HG03571 (cell line): Measurements from ENCODE around the gene VEGFB.

ENCODE experiments used
- ATAC-seq: cut with Tn5 transposase; IDR thresholded peaks from one replicate; pipeline ENCODE4 v1.9.1; 2021; ENCODE audit not compliant: unreplicated experiment

Gene VEGFB

DNA sequence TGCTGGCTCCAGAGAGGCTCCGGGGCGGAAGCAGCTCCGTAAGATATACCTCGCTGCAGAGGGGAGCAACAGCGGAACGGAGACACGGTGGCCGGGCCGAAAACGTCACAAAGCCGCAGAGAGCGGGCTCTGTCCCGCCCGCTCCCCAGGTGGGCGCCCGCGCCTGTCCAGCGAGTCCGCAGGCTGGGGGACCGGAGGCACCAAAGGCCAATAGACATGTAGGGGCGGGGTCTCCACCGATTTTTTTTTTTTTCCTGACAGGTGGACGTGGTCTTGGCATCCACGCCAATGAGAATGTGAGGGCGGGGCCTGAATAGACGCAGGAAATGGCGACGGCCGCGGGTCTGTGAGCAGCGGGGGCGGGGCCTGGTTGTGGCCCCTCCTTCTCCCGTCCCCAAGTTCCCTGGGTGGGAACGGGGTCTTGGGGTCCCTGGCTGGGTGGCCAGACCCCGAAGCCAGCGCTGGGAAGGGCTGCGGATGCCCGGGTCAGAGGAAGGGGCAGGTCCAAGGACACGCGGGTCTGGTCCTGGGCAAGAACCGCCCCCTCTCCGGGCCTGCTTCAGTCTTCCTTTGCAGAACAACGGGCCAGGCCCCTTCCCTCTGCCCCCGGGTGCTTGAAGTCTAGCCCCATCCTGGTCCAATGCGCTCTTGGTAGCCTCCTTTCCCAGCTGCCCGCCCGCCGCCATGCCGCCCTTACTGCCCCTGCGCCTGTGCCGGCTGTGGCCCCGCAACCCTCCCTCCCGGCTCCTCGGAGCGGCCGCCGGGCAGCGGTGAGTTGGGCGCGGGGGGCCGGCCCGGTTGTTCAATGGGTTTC, 4.0 kb upstream of the VEGFB start, which contains the start of gene DNAJC4:
TSS of gene DNAJC4 (plus strand) at position 378 of the 814 bp plus-strand sequence. CDS start at position 685, 307 bp downstream.
- ATAC-seq, result peak; percentile 43

DNA sequence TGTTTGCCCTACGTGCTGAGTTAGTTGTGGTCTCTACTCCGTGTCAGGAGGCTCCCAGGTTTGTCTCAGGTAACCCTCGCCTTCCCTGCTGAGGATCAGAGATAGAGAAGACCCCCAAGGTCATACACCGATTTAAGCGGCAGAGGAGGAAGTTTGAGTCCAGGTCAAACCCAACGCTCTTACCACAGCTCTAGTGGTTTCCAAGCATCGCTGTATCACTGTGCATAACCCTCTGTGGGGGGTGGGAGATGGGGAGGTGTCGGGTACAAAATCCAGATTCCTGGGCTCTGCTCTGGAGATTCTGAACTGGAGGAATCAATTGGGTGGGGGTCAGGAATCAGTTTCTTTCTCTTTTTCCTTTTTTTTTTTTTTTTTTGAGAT, 3.4 kb upstream of the VEGFB start:
- ATAC-seq, result no peak

DNA sequence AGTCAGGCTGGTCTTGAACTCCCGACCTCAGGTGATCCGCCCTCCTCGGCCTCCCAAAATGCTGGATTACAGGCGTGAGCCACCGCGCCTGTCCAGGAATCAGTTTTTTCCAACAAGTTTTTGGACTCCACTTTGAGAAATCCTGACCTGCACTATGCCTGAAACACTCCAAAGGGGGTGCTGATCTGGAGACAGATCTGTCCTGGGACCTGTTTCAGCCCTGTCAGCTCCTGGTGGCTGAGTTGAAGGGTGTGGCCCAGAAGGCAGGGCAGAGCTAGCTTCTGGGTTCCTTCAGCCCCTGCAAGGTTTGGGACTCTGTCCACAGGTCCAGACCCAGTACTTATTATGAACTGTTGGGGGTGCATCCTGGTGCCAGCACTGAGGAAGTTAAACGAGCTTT, 2.8 kb upstream of the VEGFB start:
- ATAC-seq, result no peak

DNA sequence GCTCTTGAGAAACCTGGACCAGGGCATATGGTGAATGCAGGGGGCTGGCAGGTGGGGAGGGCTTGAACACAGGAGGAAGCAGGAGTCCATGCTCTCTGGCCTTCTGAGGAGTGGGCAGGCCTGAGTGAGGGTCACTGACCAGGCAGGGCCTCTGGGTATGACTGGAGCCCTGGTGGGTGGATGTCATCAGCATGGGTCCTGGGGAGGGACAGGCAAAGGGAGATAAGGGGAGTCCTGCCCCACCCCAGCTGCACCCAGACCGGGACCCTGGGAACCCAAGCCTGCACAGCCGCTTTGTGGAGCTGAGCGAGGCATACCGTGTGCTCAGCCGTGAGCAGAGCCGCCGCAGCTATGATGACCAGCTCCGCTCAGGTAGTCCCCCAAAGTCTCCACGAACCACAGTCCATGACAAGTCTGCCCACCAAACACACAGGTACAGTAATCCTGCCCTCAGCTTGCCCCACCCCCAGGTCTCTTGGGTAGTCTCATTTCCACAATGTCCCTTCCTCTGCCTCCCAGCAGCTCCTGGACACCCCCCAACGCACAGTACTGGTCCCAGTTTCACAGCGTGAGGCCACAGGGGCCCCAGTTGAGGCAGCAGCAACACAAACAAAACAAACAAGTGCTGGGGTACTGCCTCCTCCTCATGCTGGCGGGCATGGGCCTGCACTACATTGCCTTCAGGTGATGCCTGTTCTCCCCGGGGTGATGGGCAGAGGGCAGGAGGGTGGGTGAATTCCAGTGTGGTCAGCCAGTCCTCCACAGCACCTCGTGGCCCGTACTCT, 2.0 kb upstream of the VEGFB start:
- ATAC-seq, result no peak

DNA sequence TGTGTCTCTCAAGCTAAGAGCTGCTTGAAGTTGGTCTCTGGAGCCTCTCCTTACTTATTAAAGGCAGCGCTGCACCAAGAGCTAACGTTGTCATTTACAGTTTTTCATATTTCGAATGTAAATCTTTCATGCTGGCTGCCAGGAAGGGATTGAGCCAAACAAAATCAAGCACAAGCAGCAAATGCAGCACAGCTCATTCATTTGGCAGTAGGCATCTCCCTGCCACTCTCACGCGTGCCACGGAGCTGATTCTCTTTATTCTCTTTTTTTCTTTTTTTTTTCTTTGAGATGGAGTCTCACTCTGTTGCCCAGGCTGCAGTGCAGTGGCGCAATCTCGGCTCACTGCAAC, 1.4 kb upstream of the VEGFB start:
- no peak for ATAC-seq

DNA sequence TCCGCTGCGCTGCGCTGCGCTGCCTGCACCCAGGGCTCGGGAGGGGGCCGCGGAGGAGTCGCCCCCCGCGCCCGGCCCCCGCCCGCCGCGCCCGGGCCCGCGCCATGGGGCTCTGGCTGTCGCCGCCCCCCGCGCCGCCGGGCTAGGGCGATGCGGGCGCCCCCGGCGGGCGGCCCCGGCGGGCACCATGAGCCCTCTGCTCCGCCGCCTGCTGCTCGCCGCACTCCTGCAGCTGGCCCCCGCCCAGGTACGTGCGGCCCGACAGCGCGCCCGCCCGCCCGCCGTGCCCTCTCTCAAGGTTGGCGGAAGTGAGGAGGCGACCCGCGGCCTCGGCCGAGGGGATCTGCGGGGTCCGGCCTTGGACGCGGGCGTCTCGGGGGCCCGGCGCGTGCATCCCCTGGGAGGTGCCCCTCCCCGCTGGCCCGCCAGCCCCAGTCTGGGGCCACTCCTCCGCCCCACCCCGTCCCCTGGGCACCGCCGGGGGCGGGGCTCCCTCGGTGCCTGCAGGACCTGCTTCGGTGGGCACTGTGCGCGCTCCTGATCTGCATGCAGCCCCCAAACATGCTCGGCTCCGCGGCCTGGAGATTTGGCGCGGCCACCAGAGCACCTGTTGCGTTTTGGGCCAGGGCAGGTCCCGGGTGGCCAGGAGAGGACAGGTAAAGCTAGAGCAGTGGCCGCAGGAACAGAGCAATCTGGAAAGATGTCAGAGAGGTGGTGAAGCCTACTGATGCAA, 429 bp downstream of the VEGFB start:
- peak; percentile 10 for ATAC-seq

DNA sequence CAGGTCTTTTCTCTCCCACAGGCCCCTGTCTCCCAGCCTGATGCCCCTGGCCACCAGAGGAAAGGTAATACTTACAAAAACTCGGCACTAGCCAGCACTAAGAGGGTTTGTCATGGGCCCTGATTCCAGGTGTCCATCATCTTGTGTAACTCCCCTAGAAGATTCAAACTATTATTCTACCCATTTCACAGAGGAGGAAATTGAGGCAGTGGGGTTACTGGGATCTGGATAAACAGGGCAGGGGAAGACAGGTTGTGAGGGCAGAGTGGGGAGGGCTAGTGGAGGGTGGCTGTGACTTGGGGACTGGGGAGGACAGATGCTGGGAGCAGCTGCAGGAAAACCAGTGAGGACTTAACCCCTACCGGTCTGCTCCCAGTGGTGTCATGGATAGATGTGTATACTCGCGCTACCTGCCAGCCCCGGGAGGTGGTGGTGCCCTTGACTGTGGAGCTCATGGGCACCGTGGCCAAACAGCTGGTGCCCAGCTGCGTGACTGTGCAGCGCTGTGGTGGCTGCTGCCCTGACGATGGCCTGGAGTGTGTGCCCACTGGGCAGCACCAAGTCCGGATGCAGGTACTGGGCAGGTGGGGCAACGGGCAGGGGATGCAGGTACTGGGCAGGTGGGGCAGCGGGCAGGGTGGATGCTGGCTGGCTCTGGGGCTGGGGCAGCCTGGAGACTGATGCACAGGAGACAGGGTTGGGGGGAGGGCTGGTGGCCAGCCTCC, 1.2 kb downstream of the VEGFB start:
- no peak for ATAC-seq

DNA sequence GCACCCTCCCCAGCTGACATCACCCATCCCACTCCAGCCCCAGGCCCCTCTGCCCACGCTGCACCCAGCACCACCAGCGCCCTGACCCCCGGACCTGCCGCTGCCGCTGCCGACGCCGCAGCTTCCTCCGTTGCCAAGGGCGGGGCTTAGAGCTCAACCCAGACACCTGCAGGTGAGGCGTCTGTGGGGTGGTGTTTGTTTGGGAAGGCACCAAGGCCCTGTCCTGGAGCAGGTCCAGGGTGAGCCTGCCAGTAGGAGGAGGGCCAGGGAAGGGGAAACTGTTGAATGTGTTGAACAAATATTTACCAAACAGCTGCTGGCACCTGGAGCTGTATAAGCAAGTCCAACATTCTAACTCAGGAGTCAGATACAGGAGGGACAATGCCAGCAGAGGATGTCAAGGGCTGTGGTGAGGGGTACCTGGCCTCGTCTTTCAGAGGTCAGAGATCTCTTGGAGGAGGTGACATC, 3.1 kb downstream of the VEGFB start:
- ATAC-seq, result no peak

DNA sequence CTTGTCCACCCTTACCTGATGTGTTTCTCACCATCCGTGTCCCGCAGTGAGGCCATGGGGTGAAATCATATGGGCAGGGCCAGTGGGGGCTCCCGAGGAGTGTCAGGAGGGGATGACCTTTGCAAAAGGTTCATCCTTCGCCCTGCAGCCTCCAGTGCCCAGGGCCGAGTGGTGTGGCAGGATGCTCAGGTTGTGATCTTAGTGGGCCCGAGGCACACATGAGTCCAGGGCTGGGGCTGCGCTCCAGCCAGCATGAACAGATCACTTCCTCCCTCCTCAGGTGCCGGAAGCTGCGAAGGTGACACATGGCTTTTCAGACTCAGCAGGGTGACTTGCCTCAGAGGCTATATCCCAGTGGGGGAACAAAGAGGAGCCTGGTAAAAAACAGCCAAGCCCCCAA, 3.7 kb downstream of the VEGFB start:
- no peak for ATAC-seq

DNA sequence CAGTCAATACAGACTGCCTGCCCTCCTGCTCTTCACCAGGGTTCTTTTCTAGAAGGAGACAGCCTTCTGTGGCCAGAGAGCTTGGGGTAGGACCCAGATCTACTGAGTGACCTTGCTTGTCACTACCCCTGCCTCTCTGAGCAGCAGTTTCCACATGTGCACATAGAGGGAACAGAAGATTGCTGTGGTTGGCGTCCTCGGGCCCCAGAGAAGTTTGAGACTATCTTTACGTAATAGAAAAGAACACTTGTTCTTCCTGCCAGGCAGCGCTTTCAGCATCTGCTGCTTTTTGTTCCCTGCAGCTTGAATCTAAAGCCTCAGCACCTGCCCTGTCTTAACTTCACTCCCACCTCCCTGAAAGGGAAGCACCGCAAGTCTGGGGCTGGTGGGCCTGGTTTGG, 4.6 kb downstream of the VEGFB start:
- no peak for ATAC-seq

DNA sequence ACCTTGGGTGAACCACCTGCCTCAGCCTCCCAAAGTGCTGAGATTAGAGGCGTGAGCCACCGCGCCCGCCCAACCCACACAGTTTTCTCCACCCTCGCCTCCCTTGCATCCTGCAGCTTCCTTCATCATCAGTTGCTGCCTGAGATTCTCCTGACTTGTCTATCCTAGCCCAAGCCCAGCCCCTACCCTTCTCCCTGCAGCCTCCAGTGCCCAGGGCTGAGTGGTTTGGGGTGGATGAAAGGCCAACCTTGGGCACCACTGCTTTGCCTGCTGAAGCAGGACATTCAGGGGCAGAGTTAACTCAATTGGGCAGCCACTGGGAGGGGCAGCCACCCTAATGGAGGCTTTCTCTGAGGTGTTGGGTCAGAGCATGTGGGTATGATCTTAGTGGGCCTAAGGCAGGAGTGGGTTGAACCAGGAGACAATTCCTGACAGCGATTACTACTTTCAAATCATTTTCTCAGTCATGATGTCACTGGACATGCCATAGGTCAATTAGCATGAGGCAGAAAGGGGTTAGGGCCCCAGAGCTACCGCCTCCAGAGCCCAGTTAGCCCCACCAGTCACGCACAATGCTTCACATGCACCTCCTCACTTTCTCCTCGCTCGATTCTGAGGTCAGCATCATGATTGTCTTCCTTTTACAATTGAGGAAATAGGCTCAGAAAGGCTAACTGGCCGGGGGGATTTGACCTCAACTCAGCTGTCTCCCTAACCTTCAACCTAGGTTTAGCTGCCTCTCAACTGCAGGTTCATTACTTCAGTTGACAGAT, 5.5 kb downstream of the VEGFB start:
- ATAC-seq, result no peak

DNA sequence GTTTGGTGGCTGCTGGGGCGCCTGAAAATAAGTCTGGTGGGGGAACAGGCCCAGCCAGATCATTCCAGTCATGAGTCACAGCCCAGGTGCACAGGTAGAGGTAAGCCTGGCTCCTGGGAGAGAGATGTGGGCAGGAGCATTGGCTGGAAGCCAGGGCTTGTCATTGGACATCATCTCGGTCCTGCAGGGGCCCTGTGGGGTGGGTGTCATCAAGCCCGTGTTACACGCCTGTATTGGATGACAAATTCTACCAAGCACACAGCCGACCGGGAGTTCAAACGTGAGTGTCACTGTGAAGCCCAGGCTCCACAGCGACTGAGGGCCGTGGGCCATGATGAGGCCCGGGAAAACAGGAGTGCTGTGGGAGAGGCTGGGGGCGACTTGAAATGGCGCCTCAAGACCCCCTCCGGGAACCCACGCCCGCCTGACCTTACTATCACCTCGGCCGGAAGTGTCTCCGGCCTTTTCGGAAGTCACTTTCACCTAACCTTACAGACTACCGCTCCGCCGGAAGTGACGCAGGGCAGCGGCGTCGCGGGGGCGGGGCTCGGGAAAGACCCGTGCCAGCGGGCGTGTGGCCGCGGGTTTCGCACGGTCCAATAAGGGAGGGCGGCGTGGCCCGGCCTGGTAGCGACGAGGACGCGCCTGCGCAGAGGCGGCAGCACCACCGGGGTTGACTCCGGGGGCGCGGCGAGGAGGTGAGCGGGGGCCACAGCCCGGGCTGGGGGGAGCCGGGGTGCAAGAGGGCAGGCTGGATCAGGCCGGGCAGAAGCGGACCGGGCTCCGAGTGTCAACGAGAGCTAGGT, 6.3 kb downstream of the VEGFB start, which contains the start of gene FKBP2:
TSS of gene FKBP2 (plus strand) at position 661 of the 806 bp plus-strand sequence. CDS start 1,293 bp downstream, outside the sequence.
- ATAC-seq, result peak; percentile 44

DNA sequence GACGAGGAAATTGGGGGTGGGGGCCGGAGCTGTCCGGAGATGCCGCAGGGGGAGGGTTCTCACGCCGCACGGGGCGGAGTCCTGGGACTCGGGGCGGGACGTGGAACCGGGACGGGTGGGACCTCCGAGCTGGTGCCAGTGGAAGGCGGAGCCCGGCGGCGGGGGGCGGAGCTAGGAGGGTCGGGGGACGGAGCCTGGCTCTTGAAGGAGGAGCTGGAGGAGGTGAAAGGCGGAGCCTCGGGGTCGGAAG, 6.8 kb downstream of the VEGFB start:
- peak; percentile 54 for ATAC-seq

DNA sequence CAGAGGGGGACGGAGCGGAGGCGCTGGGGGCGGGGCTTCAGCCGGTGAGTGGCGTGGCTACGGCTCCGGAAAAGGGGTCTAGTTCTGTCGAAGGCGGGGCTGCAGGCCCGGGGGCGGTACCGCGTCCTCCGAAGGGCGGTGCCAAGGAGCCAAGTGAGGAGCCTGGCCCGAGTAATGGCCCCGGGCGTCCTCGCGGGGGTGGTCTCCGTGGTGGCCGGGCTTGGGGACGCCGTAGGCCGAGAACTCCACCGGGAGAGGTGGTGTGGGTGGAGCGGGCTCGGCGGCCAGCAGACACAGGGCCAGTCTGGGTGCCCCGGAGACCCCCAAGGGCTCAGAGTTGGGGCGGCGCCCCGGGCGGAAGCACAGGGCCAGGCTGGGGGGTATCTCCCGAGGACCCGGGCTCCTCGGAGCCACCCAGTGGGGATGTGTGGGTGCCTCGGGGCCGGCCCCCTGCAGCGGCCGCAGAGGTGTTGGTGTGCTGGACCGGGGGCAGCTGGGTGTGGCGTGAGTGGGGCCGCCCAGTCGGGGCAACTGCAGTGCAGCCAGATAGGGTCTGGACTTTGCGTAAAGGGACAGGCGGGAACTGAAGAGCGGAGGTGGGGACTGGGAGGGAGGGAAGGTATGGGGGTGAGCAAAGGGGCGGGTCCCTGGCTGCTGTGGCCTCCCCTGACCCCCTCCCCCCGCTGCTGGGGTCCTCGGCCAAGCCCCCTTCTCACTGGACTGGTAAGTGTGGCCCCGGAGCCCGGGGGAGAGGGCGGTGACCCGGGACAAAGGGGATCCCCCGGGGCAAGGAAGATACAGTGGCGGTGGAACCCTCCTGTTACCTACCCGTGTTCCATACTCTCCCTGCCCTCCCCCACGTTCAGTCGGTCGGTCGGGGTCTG, 7.3 kb downstream of the VEGFB start:
- peak; percentile 44 for ATAC-seq

DNA sequence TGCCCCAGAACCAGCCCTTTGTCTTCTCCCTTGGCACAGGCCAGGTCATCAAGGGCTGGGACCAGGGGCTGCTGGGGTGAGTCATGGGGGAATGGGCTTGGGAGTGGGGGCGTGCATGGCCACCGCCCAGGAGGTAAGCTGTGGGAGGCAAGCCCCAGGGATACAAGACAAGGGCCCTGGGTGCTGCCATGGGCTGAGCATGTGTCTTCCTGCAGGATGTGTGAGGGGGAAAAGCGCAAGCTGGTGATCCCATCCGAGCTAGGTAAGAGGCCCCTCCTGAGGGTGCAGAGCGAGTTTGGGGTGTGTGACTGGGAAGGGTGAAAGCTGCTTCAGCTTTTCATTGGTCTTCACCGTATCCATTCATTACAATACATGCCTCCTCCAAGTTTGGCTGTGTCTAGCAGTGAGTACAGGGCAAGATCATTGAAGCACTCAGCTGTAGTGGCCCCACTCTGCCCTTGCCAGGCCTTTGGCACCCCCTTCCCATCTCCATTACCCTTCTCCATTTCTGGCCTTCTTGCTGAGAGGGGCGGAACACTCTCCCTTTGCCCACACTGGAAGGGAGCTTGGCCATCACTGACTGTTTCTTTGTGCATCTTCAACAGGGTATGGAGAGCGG, 9.0 kb downstream of the VEGFB start:
- no peak for ATAC-seq

DNA sequence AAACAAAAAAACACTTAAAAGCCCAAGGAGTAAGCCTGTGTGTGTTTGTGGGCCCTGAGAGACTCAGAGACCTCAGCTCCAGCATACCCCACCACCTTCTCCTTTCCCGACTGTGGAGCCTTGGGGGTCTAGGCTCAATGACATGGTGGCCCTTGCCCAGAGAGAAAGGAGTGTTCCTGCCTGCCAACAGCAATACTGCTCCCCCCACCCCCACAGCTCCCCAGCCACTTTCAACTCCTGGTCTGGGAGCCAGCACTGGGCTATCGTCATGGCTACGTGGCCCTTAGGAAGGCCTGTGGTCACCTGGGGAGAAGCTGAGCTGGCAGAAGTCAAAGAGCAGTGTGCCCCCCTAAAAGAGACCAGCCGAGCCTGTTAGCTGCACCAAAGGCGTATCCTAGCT, 9.7 kb downstream of the VEGFB start:
- ATAC-seq, result no peak

DNA sequence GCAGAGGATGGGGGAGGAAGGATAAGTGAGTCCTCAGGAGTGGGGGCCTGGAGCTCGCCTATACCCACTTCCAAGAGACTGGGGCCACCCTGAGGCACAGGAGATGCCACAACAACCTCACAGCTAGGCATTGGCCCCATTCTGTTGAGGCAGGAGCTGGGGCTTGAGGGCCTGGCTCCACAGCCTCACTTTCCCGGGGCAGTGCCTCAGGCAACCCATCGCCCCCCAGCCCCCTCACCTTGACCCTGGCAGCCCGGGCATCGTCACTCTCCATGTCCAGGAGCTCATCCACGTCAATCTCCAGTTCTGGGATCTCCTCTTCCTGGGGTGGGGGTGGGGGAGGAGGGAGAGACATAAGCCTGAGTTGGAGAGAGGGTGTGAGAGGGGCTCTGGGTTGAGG, 10.6 kb downstream of the VEGFB start:
- ATAC-seq, result no peak

DNA sequence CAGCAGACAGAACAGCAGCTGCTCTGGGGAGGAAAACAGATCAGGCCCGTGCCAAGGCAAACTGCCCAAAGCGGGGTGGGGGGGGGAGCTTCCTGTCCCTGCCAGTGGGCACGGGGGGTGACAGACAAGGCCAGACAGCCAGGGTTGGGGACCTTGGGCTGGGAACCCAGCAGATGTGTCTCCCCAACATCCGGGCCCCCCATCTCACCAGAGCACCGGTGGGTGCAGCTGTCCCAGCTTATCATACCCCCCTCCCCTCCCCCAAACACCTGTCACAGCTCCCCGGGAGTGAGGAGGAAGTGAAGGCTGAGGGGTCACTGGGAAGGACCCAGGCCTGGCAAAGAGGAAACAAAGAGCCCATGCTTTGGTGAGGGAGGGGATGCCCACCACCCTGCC, 11.0 kb downstream of the VEGFB start:
- ATAC-seq, result no peak
